HEK293 (cell line): Measurements from ENCODE around the gene ZC3H7B.

Source experiments
- PRDM1 ChIP-seq: fragments of 450-650 bp; formaldehyde crosslinking; IDR thresholded peaks from 2 replicates; pipeline ENCODE4; 2016; ENCODE audit warnings: missing biosample characterization, missing genetic modification characterization
- ZBTB49 ChIP-seq: fragments of 450-650 bp; formaldehyde crosslinking; IDR thresholded peaks from 2 replicates; pipeline ENCODE4 v1.5.1; 2016; ENCODE audit warnings: missing biosample characterization, missing genetic modification characterization, low read depth
- ZBTB7A ChIP-seq: fragments of 450-650 bp; formaldehyde crosslinking; IDR thresholded peaks from 2 replicates; pipeline ENCODE4 v1.5.1; 2016; ENCODE audit warnings: low read depth, missing biosample characterization, missing genetic modification characterization
- ZFHX2 ChIP-seq: fragments of 450-650 bp; formaldehyde crosslinking; conservative IDR thresholded peaks from 2 replicates; pipeline ENCODE4 v1.5.1; 2016; ENCODE audit warnings: missing biosample characterization, missing genetic modification characterization
- ZFP37 ChIP-seq: fragments of 450-650 bp; formaldehyde crosslinking; IDR thresholded peaks from 2 replicates; pipeline ENCODE4 v1.5.1; 2016; ENCODE audit warnings: missing biosample characterization, missing genetic modification characterization
- ZNF175 ChIP-seq: fragments of 450-650 bp; formaldehyde crosslinking; IDR thresholded peaks from 2 replicates; pipeline ENCODE4 v1.5.1; 2016; ENCODE audit warnings: missing biosample characterization, missing genetic modification characterization
- ZNF19 ChIP-seq: fragments of 450-650 bp; formaldehyde crosslinking; IDR thresholded peaks from 2 replicates; pipeline ENCODE4; 2016; ENCODE audit warnings: missing biosample characterization, missing genetic modification characterization, low read depth
- ZNF37A ChIP-seq: fragments of 450-650 bp; IDR thresholded peaks from 2 replicates; pipeline ENCODE4 v1.5.1; 2018; ENCODE audit warnings: missing biosample characterization, missing genetic modification characterization
- ZNF76 ChIP-seq: fragments of 450-650 bp; formaldehyde crosslinking; IDR thresholded peaks from 2 replicates; pipeline ENCODE4; 2016; ENCODE audit warnings: low read depth, missing biosample characterization, missing genetic modification characterization, borderline replicate concordance
- TF ChIP-seq, protein P1 (sequence below): fragments of 450-650 bp; formaldehyde crosslinking; IDR thresholded peaks from 2 replicates; pipeline ENCODE4 v1.5.1; 2016; ENCODE audit warnings: missing biosample characterization, missing genetic modification characterization
- TF ChIP-seq, protein P2 (sequence below): fragments of 450-650 bp; formaldehyde crosslinking; IDR thresholded peaks from 2 replicates; pipeline ENCODE4 v1.5.1; 2016; ENCODE audit warnings: missing biosample characterization, missing genetic modification characterization
- TF ChIP-seq, protein P3 (sequence below): fragments of 450-650 bp; formaldehyde crosslinking; IDR thresholded peaks from 2 replicates; pipeline ENCODE4 v1.5.1; 2016; ENCODE audit warnings: missing biosample characterization, missing genetic modification characterization, low read depth
- TF ChIP-seq, protein P4 (sequence below): fragments of 450-650 bp; formaldehyde crosslinking; IDR thresholded peaks from 2 replicates; pipeline ENCODE4 v1.5.1; 2016; ENCODE audit warnings: missing biosample characterization, missing genetic modification characterization

DNA sequence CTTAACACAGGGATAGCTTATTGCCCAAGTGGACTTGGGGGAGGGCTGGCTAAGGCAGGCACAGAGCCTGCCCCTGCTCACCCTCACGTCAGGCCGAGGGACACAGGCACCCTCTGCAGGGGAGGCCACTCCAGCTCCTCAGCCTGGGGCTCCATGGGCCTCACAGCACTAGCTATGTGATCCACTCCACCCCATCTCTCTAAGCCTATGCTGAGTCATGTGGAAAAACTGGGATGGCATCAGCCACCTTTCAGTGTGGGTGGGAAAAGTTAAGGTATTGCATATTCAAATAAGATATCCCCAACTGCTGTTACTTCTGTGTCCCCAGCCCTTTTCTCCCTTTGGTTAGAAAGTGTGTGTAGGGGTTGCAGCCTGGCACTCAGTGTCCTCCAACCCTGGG, 37.6 kb upstream of the ZC3H7B start:
- TF ChIP-seq ZFP37 = no peak
- no peak for TF ChIP-seq ZNF76 (tag by site-specific recombination)
- no peak for TF ChIP-seq ZBTB7A
- TF ChIP-seq, protein P1, sequence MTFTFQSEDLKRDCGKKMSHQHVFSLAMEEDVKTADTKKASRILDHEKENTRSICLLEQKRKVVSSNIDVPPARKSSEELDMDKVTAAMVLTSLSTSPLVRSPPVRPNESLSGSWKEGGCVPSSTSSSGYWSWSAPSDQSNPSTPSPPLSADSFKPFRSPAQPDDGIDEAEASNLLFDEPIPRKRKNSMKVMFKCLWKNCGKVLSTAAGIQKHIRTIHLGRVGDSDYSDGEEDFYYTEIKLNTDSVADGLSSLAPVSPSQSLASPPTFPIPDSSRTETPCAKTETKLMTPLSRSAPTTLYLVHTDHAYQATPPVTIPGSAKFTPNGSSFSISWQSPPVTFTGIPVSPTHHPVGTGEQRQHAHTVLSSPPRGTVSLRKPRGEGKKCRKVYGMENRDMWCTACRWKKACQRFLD = no peak
- TF ChIP-seq, protein P2, sequence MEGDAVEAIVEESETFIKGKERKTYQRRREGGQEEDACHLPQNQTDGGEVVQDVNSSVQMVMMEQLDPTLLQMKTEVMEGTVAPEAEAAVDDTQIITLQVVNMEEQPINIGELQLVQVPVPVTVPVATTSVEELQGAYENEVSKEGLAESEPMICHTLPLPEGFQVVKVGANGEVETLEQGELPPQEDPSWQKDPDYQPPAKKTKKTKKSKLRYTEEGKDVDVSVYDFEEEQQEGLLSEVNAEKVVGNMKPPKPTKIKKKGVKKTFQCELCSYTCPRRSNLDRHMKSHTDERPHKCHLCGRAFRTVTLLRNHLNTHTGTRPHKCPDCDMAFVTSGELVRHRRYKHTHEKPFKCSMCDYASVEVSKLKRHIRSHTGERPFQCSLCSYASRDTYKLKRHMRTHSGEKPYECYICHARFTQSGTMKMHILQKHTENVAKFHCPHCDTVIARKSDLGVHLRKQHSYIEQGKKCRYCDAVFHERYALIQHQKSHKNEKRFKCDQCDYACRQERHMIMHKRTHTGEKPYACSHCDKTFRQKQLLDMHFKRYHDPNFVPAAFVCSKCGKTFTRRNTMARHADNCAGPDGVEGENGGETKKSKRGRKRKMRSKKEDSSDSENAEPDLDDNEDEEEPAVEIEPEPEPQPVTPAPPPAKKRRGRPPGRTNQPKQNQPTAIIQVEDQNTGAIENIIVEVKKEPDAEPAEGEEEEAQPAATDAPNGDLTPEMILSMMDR = no peak
- no peak for TF ChIP-seq ZBTB49
- TF ChIP-seq, protein P3, sequence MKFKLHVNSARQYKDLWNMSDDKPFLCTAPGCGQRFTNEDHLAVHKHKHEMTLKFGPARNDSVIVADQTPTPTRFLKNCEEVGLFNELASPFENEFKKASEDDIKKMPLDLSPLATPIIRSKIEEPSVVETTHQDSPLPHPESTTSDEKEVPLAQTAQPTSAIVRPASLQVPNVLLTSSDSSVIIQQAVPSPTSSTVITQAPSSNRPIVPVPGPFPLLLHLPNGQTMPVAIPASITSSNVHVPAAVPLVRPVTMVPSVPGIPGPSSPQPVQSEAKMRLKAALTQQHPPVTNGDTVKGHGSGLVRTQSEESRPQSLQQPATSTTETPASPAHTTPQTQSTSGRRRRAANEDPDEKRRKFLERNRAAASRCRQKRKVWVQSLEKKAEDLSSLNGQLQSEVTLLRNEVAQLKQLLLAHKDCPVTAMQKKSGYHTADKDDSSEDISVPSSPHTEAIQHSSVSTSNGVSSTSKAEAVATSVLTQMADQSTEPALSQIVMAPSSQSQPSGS (tag by site-specific recombination) = no peak
- no peak for TF ChIP-seq ZNF19 (tag by site-specific recombination)
- TF ChIP-seq ZNF175 (tag by site-specific recombination) = no peak
- TF ChIP-seq, protein P4, sequence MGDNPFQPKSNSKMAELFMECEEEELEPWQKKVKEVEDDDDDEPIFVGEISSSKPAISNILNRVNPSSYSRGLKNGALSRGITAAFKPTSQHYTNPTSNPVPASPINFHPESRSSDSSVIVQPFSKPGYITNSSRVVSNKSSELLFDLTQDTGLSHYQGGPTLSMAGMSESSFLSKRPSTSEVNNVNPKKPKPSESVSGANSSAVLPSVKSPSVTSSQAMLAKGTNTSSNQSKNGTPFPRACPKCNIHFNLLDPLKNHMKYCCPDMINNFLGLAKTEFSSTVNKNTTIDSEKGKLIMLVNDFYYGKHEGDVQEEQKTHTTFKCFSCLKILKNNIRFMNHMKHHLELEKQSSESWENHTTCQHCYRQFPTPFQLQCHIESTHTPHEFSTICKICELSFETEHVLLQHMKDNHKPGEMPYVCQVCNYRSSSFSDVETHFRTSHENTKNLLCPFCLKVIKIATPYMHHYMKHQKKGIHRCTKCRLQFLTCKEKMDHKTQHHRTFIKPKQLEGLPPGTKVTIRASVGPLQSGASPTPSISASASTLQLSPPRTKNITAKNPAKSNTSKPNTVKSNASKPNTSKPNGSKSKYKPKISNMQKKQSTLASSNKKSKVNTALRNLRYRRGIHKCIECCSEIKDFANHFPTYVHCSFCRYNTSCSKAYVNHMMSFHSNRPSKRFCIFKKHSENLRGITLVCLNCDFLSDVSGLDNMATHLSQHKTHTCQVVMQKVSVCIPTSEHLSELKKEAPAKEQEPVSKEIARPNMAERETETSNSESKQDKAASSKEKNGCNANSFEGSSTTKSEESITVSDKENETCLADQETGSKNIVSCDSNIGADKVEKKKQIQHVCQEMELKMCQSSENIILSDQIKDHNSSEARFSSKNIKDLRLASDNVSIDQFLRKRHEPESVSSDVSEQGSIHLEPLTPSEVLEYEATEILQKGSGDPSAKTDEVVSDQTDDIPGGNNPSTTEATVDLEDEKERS (tag by site-specific recombination) = no peak
- TF ChIP-seq ZNF37A (tag by site-specific recombination) = no peak
- TF ChIP-seq ZFHX2 (tag by site-specific recombination) = no peak
- TF ChIP-seq PRDM1 (tag by site-specific recombination) = no peak
